ENCODE results near the gene ZNF628.
"Not testable (repeated sequence)": the region's sequence is repeated elsewhere in the genome, so short reads cannot be mapped to it uniquely, and the experiment has no call there.

Gene ZNF628

DNA sequence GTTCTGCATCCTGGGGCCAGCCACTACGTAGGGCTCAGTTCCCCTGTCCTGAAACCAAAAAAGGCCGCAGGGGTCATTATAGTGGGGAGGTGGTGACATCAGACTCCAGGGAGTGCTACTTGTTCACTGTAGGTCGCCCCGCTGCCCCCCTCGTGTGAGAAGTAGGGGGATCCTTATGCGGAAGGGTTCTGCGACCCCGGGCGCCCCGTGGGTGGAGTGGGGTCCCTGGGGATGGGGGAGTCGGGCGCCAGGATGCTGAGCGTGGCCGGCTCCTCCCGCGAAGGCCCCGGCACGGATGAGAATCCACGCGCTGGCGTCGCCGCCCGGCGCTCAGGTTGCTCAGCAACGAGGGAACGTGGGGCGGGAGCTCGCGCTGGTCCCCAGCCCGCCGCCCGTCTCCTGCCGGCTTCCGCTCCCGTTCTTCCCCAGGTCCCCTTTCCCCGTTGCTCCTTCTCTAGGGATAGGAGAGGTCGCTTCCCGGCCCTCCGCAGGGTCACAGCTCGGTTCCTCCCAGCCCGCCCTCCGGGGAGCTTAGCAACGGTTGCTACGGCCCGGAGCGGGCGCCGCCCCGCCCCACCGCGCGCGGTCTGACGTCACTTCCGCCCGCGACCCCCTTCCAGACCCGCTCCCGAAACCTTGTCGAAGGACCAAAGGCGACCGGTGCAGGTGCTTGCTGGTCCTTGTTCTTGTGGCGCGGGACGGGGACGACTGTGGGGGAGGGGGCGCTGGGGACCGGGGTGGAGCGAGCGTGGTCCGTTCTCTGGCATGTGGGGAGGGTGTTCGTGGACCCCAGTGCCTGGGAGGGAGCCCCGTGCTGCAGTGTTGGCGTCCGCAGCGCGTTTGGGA lies 8.4 kb downstream of the ZNF628 start, which contains the start of gene NAT14:
TSS of gene NAT14 (plus strand) at position 596 of the 846 bp plus-strand sequence. CDS start 521 bp downstream, outside the sequence.
- DNase-seq (ENCODE audit: low spot score), result peak; percentile 48

DNA sequence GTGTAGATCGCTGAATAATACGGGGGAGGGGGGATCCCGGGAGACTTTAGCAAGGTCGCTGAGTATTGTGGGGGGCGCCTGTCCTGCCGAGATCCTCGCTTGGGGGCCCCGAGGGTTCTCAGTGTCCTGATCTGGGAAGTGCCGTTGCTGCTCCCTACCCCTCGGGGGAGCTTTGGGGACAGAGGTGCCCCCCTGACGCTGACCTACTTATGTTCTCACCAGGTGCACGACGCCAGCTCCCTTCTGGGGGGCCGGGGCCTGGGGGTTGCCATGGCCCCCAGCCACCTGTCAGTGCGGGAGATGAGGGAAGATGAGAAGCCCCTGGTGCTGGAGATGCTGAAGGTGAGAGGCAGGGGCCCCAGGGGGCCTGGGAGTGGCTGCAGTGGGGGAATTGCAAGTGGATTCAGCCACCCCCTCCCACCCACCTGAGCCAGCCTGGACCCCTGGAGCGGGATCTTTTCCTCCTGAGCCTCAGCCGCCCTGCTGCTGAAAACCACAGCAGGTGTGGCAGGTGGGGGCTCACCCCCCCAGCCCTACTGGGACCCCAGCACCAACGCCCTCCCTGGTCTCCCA lies 9.1 kb downstream of the ZNF628 start:
- no peak for DNase-seq (ENCODE audit: low spot score)

DNA sequence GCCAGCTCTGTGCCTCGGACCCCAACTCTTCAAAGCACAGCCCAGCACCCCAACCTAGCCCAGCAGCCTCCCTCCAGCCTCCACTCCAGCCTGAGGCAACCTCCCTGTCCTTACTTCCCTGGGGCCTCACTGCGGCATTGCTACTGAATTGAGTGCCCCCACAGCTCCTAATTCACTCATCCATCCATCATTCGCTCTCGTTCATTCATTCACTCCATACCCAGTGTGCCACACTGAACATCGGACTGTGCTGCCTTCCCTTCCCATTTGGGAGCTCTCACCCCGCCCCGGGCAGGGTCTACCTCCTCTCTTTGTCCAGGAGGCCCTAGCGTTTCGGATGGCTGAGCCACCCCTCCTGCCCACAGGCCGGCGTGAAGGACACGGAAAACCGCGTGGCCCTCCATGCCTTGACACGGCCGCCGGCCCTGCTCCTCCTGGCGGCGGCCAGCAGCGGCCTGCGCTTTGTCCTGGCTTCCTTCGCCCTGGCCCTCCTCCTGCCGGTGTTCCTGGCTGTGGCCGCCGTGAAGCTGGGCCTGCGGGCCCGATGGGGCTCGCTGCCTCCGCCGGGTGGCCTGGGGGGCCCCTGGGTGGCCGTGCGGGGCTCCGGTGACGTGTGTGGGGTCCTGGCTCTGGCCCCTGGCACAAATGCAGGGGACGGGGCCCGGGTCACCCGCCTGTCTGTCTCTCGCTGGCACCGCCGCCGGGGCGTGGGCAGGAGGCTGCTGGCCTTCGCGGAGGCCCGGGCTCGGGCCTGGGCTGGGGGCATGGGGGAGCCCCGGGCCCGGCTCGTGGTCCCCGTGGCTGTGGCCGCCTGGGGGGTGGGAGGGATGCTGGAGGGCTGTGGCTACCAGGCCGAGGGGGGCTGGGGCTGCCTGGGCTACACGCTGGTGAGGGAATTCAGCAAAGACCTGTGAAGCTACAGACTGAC lies 9.9 kb downstream of the ZNF628 start:
- no peak for DNase-seq (ENCODE audit: low spot score)

DNA sequence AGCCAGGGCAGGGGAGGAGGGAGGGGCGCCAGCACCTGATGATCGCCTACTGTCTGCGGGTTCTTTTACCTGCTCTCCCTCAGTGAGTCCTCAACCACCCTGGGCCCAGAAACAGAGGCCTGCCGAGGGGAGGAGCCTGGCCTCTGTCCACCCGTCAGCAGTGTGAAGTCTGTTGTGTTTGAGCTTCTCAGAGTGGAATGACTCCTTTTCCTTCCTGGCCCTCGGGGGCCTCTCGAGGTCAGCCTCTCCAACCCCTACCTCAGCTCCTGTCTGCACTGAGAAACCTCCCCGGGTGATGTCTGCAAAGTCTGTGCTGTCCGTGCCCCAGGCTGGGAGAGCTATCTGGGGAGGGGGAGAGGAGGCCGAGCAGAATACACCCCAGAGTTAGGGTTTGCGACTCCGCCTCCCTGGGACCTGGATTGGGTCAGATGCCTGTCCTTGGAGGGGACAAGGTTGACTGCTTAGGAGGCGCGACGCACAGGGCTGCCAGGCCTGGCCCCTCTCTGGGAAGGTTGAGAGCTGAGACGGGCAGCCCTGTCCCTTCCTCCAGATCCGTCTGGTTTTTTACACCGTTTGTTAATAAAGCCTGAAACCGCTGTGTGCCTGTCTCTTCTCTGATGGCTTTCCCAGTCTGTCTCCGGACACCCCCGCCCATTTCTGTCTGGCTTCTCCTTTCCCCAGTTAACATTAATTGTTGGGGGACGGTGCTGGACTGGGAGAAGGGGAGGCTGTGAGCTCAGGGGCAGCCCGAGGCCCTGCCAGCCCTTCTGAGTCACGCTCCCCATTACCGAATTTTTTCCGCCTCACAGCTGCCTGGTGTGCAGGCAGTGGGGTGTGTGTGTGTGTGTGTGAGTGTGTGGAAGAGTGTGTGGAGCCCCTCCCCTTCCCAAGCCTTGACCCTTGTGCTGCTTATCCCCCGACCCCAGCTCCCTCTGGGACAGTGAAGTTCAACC lies 10.8 kb downstream of the ZNF628 start:
- DNase-seq (ENCODE audit: low spot score), result no peak

DNA sequence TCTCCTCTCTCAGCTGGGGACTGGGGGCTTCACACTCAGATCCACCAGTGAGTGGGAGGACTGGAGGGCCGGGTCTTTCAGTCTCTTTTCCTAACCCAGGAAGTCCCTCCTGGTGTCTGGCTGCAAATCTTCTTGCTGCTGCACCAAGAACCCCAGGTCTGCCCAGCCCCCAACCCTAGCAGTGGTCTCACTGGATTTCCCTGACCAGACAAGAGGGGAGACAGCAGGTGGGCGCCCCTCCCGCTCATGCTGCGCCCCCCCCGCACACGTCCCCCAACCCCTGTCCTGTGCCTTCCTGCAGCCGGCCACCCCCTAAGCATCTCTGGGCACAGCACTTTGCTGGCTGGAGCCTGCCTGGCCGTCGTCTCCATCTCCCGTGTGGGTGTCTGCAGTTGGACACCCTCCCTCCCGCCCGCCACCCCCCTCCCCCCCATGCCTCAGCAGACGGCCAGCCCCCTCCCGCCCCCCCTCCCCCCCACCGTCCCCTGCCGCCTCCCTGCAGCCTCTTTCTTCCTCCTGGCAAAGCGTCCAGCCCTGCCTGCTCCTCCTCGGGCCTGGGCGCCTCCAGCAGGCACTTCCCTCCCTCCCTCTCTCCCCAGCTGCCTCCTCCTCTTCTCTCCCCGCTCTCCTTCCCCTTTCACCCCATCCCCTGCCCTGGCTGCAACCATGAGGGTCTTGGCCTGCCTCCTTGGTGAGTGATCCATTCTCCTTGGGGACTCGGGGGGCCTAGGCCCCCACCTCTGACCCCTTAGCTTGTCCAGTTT lies 11.7 kb downstream of the ZNF628 start, which contains the start of gene SSC5D:
TSS of gene SSC5D (plus strand) at position 513 of the 764 bp plus-strand sequence. CDS start at position 667, 154 bp downstream.
- DNase-seq (ENCODE audit: low spot score), result no peak

DNA sequence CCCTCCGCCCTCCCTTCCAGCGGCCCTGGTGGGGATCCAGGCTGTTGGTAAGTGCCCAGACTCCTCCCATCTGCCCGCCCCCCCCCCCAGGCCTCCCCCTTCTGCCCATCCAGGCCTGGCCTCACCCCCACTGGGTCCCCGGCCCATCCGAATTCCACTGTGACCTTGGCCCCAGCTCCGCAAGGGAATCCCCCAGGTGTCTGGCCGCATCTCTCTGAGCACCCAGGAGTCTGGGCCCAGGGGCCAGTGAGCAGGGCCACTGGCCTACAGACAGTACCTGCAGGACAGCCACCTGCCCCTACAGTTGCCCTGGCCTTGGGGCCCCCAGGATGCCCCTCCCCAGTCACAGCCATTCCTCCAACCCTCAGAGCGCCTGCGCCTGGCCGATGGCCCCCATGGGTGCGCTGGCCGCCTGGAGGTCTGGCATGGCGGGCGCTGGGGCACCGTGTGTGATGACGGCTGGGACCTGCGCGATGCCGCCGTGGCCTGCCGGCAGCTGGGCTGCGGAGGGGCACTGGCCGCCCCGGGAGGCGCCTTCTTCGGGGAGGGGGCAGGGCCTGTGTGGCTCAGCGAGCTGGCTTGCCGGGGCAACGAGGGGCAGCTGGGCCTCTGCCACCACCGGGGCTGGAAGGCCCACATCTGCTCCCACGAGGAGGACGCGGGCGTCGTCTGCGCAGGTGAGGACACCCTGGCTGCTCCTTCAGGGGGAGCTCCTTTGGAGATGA lies 12.7 kb downstream of the ZNF628 start:
- DNase-seq (ENCODE audit: low spot score), result no peak

DNA sequence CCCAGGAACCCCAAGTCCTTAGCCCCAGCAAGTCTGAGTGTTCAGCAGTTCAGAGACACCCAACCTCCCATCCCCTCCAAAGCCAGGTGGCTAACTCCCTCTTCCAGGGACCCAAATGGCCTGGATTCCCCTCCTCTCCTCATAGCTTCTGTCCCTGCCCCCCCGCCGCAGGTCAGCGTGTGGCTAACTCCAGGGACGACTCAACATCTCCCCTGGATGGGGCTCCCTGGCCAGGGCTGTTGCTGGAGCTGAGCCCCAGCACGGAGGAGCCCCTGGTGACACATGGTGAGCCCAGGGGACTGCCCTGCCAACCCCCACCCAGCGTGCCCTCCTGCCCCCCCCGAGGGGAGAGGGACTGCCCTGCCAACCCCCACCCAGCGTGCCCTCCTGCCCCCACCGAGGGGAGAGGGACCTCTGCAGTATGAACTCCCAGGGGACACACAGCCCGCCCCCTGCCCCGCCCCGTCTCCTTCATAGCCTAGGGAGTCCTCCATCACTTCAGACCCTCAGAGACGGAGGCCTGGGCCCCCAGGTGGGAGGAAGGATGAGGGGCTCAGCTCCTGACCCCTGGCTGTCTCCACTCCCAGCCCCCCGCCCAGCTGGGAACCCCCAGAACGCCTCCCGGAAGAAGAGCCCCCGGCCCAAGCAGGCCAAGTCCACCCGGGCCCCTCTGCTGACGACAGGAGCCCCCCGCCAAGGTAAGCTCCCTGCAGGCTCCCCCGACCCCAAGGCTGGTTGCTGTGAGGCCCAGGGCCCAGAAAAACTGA lies 13.5 kb downstream of the ZNF628 start:
- no peak for DNase-seq (ENCODE audit: low spot score)

DNA sequence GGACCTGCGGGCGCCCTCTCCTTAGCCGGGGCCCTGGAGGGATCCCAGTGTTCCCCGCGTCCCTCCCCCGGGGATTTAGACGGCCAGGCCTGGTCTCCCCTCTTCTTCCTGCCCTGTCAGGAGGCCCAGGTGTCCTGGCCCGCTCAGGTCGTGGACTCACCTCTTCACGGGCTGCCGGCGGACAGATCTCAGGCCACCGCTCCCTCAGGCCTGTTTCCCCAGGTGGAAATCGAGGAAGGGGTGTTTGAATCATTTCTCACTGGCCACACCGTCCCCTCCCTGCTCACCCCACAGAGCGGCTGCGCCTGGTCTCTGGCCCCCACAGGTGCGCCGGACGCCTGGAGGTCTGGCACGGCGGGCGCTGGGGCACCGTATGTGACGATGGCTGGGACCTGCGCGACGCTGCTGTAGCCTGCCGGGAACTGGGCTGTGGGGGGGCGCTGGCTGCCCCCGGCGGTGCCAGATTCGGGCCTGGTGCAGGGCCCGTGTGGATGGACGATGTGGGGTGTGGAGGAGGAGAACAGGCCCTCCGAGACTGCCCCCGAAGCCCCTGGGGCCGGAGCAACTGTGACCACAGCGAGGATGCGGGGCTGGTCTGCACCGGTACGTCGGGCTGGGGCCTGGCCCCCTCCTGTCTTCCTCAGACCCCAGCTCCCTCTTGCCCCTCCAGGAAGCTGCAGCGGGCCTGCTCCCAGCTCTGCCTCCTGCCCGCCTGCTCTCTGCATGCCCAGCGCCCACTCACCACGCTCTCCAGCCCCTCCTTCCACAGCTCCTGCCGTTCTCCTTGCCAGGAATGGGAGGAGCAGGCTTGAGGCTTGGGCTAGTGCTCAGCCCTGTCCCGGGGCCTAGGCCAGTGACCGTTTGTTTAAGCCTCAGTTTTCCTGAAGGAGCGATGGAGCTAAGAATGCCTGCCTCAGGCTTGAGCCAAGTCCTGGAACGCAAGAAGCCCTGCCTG lies 14.3 kb downstream of the ZNF628 start:
- DNase-seq (ENCODE audit: low spot score), result no peak

DNA sequence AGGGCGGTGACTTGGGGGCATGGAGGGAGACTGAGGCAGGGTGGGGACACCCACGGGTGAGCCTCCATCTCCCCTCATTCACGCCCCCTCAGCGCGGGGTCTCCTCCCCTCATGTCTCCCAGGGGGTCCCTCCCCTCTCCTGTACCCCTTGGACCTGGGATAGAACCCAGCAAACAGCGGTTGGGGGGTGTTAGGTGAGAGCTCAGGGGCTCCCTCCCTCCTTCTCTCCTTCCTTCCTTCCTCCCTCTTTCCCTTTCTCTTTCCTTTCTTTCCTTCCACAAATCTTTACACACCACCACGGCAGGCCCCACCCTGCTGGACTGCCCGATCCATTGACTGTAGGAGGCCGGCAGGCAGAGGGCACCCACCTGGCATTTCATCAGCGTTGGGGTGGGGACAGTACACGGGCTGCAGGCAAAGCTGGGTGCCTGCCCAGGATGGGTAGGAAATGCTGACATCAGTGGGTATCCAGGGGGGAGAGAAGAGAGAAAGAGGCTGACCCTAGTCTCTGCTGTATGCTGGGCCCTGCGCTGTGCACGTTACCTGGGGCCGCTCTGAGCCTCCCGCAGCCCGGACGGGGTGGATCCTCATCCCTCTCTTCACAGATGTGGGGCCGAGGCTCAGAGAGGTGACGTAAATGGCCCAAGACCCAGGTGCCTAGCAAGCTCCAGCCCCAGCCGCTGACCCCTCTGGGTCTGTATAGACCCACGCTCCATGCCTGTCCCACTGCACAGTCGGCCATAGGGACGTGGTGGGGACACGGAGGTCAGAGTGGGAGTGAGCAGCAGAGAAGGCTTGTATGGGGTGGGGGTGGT lies 15.3 kb downstream of the ZNF628 start:
- DNase-seq (ENCODE audit: low spot score), result no peak

DNA sequence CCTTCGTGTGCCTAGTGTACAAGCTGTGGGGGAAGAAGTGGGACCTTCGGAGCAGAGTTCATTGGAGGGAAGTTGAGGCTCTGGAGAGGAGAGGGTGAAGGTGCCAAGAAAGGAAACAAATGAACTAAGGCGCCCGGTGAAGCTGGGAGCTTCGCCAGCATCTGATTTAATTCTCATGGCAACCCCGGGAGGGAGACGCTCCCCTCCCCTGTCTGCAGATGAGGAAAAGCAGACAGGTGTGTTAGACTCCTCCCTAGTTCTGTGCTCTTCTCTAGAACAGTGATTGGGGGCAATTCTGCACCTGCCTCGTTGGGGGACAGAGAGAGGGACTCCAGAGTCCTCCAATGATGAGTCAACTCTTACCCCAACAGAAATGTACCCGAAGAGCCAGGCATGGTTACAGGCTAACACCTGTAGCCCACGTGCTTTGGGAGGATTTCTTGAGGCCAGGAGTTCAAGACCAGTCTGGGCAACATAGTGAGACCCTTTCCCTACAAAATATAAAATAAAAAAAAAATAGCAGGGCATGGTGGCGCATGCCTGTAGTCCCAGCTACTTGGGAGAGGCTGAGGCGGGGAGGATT lies 16.0 kb downstream of the ZNF628 start:
- no peak for DNase-seq (ENCODE audit: low spot score)

DNA sequence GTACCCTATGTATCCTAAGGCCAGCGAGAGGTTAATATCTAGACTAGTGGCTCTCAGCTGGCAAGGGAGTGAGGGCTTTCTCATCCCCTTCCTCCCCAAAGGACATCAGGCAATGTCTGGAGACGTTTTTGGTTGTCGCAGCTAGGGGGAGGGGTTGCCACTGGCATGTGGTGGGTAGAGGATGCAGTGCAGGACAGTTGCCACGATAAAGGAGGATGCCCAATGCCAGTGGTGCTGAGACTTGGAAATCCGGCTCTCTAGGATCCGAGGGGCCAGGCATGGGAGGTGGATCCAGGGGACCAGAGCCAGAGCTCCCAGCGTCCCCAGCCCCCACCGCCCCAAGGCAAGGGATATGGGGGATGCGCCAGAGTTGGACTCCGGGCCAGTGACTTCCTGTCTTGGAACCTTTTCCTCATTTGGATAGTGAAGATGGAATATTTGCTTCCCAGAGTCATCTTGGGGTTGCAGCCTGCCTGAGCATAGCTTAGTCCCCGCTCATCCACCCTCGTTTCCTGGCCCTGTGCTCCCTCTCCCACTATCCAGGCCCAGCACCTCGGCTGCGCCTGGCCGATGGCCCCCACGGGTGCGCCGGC lies 16.7 kb downstream of the ZNF628 start:
- no peak for DNase-seq (ENCODE audit: low spot score)

DNA sequence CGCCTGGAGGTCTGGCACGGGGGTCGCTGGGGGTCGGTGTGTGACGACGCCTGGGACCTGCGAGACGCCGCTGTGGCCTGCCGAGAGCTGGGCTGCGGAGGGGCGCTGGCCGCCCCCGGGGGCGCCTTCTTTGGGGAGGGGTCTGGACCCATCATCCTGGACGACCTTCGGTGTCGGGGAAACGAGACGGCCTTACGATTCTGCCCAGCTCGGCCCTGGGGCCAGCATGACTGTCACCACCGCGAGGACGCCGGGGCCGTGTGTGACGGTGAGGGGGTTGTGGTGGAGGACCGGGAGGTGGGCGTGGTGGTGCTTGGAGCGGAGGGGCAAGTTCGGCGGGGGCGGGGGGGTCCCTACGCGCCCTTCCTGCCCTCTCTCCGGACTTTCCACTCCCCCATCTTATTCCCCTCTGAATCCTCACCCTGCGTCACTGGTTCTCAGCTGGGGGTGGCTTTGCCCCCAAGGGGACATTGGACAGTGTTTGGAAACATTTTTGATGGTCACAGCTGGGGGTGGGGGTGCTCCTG lies 17.3 kb downstream of the ZNF628 start:
- DNase-seq (ENCODE audit: low spot score), result no peak

DNA sequence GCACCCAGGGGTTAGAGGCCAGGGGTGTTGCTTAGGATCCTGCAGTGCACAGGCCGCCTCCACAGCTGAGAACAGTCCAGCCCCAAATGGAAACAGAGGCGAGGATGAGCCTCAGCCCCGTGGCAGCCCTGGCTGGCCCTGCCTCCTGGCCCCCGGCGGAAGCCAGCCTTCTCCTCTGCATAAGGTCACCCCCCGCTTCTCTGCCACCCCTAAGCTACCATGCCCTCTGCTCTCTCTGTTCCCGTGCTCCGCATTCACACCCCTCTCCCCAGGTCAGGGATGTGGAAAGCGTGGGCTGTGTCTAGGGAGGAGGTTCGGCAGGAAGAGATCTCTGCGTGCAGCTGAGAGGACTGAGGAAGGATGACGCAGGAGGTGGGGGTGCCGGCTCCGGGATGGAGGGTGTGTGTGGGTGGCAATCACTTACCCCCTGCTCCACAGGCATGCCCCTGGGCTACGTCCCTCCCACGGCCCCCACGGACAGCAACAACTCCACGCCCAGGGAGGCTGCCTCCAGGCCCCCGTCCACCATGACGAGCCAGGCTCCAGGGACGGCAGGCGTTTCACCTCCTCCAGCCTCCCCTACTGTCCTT lies 17.9 kb downstream of the ZNF628 start:
- no peak for DNase-seq (ENCODE audit: low spot score)

DNA sequence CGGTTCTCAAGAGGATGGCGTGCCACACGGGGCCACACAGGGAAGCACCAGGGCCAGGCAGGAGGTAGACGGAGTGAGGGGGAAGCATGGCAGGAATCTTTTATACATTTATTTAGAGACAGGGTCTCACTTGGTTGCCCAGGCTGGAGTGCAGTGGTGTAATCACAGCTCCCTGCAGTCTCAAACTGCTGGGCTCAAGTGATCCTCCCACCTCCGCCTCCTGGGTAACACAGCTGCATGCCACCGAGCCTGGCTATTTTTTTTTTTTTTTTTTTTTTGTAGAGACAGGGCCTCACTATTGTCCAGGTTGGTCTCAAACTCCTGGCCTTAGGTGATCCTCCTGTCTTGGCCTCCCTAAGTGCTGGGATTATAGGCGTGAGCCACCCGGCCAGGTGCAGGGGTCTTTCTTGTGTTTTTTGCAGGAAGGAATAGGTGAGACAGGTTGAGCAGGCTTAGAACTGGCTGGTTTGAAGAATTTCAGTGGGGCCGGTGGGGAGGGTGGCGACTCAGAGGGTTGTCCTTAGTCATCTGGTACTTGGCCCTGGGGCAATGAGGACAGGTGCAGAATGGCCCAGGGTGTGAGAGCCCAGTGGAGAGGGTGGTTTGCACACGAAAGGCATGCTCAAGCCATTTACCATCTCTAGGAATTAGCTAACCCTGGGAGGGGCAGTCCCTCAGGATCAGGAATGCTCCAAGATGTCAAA lies 19.4 kb downstream of the ZNF628 start:
- no peak for DNase-seq (ENCODE audit: low spot score)

DNA sequence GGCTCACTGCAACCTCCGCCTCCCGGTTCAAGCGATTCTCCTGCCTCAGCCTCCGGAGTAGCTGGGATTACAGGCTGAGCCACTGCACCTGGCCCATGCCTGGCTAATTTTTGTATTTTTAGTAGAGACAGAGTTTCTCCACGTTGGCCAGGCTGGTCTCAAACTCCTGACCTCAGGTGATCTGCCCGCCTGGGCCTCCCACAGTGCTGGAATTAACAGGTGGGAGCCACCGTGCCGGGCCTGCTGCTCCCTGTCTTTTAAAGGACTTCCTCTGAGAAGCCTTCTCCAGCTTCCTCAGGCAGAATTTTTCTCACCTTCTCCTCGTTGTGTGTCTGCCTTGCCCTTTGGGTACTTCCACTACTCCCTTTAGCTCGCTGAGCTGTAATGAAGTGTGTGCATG lies 20.4 kb downstream of the ZNF628 start:
- DNase-seq (ENCODE audit: low spot score), result not testable (repeated sequence)

Data from CD4-positive, alpha-beta T cell treated with Interleukin-2 at 100 ng/mL for 4 hours (primary cell).